HT-29 (cell line): Measurements from ENCODE around the gene MZT2A. TPM values are rescaled to one million over a fixed set of nuclear protein-coding genes. Genes with fewer than 3 reads are reported as not detected.
"Not testable (repeated sequence)": the region's sequence is repeated elsewhere in the genome, so short reads cannot be mapped to it uniquely, and the experiment has no call there.

ENCODE experiments used
- DNase-seq: peaks from one replicate; pipeline ENCODE4 v3.0.0-alpha.2; 2015; ENCODE audit warnings: low spot score
- total RNA-seq: library from RNA; depleted of rRNA; stranded (reverse); fragments of >200 nt; shearing (Covaris generic); gene quantifications from 2 replicates; pipeline ENCODE4 v1.2.3, GENCODE V29; 2014

Gene MZT2A
- total RNA-seq, 1 experiment from 2014 or later: 324 TPM

DNA sequence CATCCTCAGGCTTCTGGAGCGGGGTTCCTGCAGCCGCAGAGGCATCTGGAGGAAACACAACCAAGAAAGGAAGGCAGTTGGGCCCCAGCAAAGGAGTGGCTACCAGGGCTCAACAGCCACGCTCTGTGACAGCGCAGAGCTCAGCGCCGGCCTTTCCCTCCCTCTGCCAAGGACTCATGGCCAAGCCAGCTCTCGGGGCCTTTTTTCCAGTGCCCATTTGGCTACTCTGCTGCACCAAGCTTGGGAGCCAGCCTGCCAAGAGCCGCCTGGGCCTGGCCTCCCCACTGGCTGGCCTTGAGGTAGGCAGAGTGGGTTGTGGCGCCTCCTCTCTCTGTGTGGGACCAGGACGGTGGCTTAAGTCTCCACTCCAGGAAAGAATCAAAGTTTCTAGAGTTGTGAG is 28.3 kb upstream of the MZT2A start:
- DNase-seq: no peak

DNA sequence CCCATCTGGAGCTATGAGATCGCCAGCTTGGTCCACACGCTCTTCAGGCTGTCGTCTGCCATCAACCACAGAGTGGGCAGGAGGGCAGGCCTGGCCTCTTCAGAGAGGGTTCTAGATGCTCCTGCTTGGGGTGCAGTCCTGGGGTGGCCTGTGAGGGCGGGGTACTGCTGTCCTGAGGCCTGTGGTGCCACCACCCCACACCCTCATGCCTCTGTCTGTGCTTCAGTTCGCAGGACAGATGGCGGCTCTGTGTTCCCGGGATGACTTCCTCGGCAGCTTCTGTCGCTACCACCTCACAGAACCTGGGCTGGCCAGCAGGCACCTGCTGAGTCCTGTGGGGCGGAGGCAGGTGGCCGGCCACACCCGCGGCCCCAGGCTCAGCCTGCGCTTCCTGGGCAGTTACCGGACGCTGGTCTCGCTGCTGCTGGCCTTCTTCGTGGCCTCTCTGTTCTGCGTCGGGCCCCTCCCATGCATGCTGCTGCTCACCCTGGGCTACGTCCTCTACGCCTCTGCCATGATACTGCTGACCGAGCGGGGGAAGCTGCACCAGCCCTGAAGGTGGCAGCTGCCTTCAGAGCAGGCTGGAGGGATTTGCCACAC is 27.8 kb upstream of the MZT2A start:
- DNase-seq: not testable (repeated sequence)

DNA sequence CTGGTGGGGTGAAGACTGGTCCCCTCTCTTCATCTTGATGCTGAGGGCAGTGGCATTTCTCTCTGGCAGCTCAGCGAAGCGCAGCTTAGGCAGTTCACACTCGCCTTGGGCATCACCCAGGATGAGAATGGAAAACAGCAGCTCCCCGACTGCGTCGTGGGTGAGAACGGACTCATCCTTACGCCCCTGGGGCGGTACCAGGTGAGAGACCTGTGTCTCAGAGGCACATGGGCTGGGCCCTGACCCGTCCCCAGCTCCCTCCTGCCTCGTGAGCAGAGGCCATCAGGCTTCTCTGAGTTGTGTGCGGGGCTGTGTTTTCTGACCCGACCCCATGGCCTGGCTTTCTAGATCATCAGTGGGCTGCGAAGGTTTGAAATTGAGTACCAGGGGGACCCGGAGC is 27.3 kb upstream of the MZT2A start:
- no peak for DNase-seq

DNA sequence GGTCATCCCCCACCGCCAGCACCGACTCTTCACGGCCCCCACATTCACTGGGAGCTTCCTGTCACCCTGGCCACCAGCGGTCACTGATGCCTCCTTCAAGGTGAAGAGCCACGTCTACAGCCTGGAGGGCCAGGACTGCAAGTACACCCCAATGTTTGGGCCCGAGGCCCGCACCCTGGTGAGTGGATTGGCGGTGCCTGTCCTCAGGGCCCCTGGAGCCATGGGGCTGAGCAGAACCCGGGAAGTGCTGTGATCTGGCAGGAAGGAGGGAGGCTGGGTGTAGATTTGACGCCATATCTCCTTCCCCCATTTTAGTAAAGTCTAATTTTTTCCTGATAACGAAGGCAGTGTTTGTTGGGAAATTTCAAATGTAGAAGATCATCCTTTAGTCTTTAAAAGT is 26.3 kb upstream of the MZT2A start:
- DNase-seq: not testable (repeated sequence)

DNA sequence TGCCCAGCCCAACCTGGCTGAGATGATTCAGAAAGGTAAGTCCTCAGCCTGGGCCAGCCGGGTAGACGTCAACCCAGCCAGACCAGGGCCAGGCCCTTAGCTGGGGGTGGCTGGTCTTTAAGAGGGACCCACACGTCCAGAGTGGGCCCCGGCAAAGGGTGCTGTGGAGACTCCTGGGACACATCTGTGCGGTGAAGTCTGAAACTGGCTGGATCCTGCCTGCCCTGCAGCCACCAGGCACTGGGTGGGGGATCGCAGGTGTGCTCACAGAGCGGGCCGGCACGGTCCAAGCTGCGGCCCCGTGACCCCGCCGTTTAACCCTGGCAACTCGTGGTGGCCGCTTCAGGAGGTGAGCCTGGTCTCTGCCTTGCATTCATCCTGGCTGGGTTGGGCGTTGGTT is 25.7 kb upstream of the MZT2A start:
- not testable (repeated sequence) for DNase-seq

DNA sequence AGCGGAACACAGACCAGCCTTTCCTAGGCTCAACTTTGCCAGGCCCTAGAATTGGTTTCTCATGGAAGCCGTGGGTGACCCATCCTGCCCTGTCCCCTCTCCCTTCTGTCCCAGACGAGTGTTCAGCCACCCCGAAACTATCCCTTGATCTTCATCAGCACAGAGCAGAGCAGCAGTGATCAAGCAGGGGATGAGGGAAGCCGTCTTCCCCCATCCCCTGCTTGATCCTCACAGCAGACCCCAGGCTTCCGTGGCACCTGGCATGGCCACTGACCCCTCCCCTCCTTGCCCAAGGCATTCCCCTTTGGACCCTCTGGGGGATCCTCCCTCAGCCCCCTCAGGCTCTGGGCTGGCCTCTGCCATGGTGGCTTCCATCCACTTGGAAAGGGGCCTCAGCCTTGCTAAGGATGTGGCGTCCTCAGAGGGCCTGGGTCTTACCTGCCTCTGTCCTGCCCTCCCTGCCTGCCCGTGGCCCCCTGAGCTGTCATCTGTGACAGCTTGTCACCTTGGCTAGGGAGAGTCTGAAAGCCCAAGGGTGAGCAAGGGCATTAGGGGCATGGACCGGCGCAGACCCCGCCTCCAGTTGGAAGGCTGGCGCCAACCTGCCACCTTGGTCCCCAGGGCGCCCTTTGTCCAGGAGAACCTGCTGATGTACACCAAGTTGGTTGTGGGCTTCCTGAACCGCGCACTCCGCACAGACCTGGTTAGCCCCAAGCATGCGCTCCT is 25.1 kb upstream of the MZT2A start:
- DNase-seq: no peak

DNA sequence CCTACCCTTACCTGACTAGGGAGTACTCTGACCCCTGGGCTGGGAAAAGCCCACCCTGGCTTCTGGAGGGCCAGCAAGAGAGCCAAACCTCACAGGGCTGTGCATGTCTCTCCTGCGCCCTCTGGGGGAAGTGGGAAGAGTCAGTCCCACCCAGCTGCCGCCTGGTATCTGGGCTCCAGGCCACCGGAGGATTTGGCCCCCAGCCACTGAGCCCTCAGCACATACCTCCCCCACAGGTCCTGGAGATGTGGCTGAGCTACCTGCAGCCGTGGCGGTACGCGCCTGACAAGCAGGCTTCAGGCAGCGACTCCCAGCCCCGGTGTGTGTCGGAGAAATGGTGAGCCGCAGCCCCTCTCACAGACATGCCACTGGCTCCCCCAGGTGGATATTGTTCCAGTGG is 24.4 kb upstream of the MZT2A start:
- DNase-seq: not testable (repeated sequence)

DNA sequence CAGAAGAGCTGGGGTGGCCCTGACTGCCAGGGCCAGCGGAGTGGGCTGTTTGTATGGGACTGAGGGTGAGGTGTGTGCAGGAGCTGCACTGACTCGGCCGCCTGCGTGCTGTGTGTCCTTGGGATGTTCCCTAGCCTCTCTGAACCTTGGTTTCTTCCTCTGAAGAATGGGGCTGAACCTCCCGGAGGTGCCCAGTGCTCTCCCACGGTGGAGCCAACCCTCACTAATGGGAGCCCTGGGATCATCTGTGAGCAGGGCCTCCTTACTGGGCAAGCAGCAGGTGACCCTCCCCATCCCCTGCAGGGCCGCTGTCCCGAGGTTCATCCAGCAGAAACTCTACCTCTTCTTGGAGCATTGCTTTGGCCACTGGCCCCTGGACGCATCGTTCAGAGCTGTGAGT is 23.8 kb upstream of the MZT2A start:
- no peak for DNase-seq

DNA sequence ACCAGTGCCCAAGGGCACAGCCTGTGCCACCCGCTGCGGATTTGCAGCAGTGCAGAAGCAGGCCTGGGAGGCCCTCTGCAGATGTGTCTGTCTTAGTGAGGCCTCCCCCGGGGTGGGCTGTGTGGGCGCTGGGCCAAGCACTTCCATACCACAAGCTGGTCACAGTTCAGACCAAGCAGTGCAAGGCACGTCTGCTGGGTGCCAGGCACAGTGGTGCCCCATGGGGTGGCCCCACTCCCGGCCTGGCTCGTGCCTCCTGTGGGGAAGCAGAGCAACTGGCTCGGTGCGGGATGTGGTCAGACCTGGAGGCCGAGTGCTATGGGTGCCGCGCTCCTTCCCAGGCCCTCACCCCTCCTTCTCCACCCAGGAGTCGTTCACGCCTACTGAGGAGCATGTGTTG is 23.0 kb upstream of the MZT2A start:
- DNase-seq: not testable (repeated sequence)

DNA sequence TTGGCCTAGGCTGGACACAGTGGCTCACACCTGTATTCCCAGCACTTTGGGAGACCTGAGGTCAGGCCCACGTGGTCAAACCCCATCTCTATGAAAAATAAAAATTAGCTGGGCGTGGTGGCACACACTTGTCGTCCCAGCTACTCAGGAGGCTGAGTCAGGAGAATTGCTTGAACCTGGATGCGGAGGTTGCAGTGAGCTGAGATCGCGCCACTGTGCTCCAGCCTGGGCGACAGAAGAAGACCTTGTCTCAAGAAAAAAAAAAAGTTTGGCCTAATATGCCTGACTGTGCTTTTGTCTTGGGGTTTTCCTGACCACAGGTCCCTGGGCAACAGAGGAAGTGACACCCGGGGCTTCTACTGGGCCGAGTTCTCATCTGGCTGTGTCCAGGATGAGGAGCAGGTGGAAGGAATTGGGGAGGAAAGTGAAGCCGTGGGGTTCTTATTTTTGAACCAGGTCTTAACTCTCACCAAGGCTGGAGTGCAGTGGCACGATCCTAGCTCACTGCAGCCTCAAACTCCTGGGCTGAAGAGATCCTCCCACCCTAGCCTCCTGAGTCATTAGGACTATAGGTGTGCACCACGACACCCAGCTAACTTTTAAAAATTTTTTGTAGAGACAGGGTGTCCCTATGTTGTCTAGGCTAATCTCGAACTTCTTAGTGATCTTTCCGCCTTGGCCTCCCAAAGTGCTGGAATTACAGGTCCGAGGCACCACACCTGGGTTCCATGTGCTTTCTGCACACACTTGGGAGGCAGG is 22.4 kb upstream of the MZT2A start:
- not testable (repeated sequence) for DNase-seq

DNA sequence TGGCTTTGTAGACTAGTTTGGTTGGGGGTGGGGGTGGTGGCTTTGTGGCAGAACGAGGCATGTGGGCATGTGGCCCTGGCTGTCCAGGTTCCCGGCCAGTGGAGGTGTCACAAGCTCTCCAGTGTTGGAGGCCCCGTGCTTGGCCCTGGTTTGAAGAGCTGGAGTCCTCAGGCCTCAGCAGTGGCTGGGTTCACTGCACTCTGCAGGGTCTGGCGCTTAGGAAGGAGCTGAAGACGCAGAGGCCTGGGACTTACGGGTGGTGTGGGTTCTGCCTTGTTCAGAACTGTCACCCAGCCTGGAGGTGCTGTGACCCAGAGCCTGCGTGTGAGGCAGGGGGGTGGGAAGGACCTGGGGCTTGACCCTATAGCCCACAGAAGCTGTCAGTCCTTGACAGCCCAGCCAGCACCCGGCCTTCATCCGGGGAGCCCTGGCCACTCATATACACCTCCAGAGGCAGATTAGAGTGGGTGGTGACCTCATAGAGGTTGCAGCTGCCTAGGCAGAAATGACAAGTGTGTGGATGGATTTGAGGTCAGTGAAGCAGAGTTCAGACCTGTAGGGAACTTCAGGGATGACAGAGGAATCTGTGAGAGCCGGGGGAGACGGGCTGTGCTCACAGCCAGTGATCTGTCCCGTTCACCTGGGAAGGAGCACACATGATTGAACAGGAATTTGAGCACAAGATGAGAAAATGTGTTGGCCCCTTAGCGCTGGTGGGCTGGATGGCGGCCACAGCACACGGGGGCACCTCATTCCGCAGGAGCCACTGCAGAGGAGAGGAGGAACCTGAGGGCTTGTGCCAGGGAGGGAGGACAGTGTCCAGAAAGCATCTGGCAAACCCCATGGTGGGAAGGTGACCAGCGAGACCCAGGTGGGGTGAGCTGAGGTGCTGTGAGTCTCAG is 20.0 kb upstream of the MZT2A start:
- DNase-seq: not testable (repeated sequence)

DNA sequence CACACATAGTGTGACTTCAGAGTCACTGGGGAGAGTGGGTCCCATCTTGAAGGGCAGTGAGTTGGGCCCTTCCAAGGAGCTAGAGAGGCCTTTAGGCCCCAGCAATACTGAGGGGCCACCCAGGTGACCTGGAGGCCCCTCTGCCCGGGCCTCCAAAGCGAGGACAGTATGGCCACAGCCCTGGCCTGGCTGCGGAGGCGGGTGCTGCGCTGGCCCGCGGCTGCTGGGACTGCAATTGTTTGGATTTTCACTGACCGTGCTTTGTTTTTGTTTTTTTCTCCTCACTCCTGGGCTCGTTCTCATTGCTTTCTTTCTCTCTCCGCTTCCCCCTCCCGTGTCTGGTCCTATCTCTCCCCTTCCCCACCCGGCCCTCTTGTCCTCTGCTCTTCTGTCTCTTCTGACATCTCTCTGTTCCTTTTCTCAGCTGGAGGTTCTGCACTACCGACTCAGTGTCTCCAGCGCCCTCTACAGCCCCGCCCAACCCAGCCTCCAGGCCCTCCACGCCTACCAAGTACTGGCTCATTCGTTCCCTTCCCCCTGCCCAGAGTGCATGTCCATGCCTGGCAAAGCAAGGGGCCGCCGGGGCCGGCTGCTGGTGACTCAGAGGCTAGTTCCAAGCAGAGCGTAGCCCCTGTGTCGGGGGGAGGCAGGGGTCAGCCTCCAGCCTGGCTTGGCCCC is 19.2 kb upstream of the MZT2A start:
- not testable (repeated sequence) for DNase-seq

DNA sequence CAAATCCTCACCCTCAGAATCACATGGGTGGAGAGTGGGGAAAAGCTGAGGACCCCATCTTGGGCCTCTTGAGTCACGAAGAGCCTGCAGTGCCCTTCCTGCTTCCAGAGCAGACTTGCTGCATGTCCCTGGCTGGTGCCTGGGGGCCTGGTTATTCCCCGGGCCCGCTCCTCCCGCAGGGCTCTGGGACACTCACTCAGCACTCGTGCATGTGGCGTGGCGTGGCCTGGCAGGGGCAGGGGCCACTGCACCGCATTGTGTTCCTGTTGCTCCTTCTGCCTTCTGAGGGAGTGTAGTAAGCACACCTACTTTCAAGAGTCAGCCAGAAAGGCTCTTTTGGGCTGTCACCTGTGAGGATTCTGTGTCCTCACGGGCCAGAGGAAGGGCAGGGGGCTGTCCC is 17.4 kb upstream of the MZT2A start:
- no peak for DNase-seq

DNA sequence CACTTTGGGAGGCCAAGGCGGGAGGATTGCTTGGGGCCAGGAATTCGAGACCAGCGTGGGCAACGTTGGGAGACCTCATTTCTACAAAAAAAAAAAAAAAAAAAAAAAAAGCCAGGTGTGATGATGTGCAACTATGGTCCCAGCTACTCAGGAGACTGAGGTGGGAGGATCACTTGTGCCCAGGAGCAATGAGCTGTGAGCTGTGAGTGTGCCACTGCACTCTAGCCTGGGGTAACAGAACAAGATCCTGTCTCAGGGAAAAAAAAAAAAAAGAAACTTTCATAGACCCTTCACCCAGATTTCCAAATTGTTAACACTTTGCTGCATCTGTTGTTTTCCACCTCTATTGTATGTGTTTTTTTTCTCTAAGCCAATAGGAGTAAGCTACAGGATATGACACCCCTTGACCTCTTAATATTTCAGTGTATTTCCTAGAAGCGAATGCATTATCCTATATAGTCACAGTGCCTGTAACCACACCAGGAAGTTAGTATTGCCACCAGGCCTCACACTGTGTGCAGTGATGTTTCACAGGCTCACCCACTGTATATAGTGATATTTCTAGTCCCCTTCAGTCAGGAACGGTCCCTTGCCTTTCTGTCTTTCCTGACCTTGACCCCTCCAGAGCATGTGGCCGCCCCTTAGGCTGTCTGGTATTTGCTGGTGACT is 12.0 kb upstream of the MZT2A start:
- not testable (repeated sequence) for DNase-seq

DNA sequence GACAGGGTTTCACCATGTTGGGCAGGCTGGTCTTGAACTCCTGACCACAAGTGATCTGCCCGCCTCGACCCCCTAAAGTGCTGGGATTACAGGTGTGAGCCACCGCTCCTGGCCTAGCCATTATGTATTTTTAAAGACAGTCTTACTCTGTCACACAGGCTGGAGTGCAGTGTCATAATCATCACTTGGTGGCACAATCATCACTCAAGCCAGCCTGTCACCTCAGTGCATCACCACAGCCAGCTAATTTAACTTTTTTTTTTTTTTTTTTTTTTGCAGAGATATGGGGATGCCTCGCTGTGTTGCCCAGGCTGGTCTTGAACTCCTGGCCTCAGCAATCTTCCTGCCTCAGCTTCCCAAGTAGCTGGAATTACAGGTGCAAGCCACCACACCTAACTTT is 11.4 kb upstream of the MZT2A start:
- not testable (repeated sequence) for DNase-seq

DNA sequence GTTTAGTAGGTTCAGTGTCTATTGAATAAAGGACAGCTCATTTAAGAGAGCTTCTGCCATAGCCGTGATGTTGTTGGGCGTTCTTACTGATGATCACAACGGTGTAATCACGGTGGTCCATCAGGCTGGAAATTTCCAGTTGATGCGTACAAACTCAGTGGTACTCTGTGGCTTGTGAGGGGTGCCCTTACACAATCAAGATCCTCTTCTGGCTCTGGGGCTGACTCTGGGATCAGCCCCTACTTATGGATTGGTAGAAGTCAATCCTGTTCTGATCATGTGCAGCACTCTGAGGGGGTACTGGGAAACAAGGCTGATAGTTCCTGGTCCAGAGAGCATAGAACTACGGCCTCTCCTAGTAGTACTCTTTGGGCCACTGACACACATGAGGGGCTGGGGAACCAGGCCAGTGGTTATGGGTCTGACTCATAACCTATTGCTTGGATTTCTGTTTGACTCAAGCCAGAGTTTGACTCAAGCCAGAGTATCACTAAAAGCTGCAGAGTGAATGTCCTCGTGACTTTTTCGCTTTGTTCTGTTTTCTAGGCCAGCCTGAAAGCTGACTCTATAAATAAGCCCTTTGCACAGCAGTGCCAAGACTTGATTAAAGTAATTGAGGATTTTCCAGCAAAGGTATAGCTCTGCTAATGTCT is 6.2 kb upstream of the MZT2A start:
- DNase-seq: not testable (repeated sequence)

DNA sequence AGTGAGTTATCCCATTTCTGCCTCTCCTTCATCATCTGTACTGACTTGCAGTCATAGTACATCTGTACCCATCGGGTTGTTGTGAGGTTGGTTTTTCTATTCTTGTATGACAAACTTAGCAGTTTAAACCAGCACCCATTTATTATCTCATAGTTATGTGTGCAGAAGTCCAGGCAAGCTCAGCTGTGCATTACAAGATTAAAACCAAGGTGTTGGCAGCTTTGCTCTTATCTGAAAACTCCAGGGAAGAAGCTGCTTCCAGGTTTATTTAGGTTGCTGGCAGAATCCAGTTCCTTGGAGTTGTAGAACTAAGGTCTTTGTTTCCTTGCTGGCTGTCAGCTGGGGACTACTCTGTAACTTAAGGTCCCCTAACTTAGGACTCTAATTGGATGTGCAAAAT is 3.3 kb upstream of the MZT2A start:
- not testable (repeated sequence) for DNase-seq

DNA sequence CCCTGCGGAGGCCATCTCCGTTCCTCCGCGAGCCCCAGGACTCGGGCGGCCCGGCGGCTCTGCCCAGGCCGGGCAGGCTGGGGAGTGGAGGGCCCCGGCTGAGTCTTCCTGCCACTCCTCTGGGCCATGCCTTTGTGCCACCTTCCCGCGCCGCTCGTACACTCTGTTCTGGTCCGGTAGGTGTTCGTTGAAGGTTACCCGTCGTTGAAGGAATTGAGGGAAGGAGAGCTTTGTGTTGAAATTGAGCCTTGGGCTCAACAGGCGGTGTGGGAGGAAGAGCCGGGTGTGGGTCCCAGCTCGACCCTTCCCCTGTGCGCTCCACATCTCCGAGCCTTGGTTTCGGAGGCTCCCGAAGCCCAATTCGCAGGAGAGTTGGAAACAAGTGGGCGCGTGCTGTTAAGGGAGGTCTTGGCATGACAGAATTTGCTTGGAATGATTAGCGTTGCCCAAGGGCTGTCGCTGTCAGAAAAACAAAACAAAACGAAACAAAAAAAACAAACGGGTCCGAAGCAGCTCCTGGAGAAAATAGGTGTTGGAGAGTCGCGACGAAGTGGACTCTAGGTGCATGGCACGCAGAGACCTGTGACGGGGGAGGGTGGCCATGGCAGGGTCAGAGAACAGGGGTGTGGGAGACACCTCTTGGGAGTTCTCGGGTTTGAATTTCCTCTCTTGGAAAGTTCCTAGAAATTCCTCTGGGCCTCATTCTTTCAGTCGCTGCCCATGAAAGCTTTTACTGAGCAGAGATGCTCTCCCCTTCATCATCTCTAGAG is 1.2 kb upstream of the MZT2A start:
- peak; percentile 41 for DNase-seq
